IMR-90 (cell line): ENCODE results near the gene LY9. TPM values are rescaled to one million over a fixed set of nuclear protein-coding genes. Genes with fewer than 3 reads are reported as not detected.

Source experiments
- ATAC-seq: fragments of 200-7000 bp; cut with Tn5 transposase; 2 replicates; pipeline ENCODE4 v1.9.1; 2020; ENCODE audit warnings: low read depth, mild to moderate bottlenecking, moderate library complexity
- BruUV-seq: library from RNA; stranded (reverse); fragments of 400-500 nt; replicated peaks from 2 replicates; lab custom pipeline; 2021; lab: Mats Ljungman, UMichigan
- CTCF ChIA-PET: fragments of 300-600 bp; formaldehyde crosslinking; extraction: SDS; loops from one replicate; lab custom pipeline; 2021; ENCODE audit warnings: antibody characterized with exemption; lab: Yijun Ruan, JAX
- POLR2A ChIA-PET: fragments of 300-600 bp; sonication (Branson Sonifier 250); formaldehyde crosslinking; loops from one replicate; lab custom pipeline; 2022; ENCODE audit warnings: antibody characterized with exemption; ENCODE audit not compliant: unreplicated experiment; lab: Charles Lee
- DNase-seq: peaks from one replicate; pipeline ENCODE4 v3.0.0; 2013
- H2AFZ ChIP-seq: replicated peaks from 2 replicates; pipeline ENCODE3; 2013; ENCODE audit warnings: low read length, mild to moderate bottlenecking; ENCODE audit not compliant: poor library complexity
- H2AK5ac ChIP-seq: 2 replicates; pipeline ENCODE4 v1.6.1; 2013; ENCODE audit warnings: low read depth, low read length, inconsistent platforms
- H2AK9ac ChIP-seq: replicated peaks from 2 replicates; pipeline ENCODE3; 2013; ENCODE audit warnings: mild to moderate bottlenecking, low read depth, low read length, moderate library complexity; ENCODE audit not compliant: poor library complexity
- H2BK120ac ChIP-seq: 2 replicates; pipeline ENCODE4 v1.6.1; 2013; ENCODE audit warnings: low read depth, low read length, inconsistent platforms
- H2BK15ac ChIP-seq: 3 replicates; pipeline ENCODE4 v1.6.1; 2013; ENCODE audit warnings: low read depth, low read length, inconsistent platforms
- H2BK20ac ChIP-seq: 2 replicates; pipeline ENCODE4 v1.6.1; 2013; ENCODE audit warnings: low read depth, mild to moderate bottlenecking, inconsistent platforms, low read length, moderate library complexity
- H2BK5ac ChIP-seq: 2 replicates; pipeline ENCODE4 v1.6.1; 2013; ENCODE audit warnings: mild to moderate bottlenecking, low read depth, low read length, inconsistent platforms; ENCODE audit not compliant: poor library complexity, severe bottlenecking
- H3K14ac ChIP-seq: replicated peaks from 2 replicates; pipeline ENCODE4 v1.6.1; 2013; ENCODE audit warnings: low read depth, low read length, inconsistent platforms
- H3K18ac ChIP-seq: 2 replicates; pipeline ENCODE4 v1.6.1; 2013; ENCODE audit warnings: low read depth, low read length, control low read depth
- H3K23ac ChIP-seq: 2 replicates; pipeline ENCODE4 v1.6.1; 2013; ENCODE audit warnings: low read depth, low read length, inconsistent platforms
- H3K27ac ChIP-seq: 2 replicates; pipeline ENCODE4 v1.5.1; 2013; ENCODE audit warnings: mild to moderate bottlenecking, control low read depth, low read length; ENCODE audit not compliant: insufficient read depth
- H3K27me3 ChIP-seq: 2 replicates; pipeline ENCODE4 v1.6.1; 2013; ENCODE audit warnings: low read length; ENCODE audit not compliant: control insufficient read depth, insufficient read depth
- H3K36me3 ChIP-seq: 2 replicates; pipeline ENCODE4 v1.6.1; 2013; ENCODE audit warnings: low read length, mixed read lengths; ENCODE audit not compliant: control insufficient read depth, insufficient read depth
- H3K4ac ChIP-seq: 2 replicates; pipeline ENCODE4 v1.6.1; 2013; ENCODE audit warnings: low read depth, low read length, inconsistent platforms
- H3K4me1 ChIP-seq: 2 replicates; pipeline ENCODE4 v1.6.1; 2013; ENCODE audit warnings: low read length, mixed read lengths; ENCODE audit not compliant: control insufficient read depth, insufficient read depth
- H3K4me2 ChIP-seq: 2 replicates; pipeline ENCODE4 v1.6.1; 2013; ENCODE audit warnings: low read depth, mild to moderate bottlenecking, control low read depth, low read length, moderate library complexity
- H3K4me3 ChIP-seq: 2 replicates; pipeline ENCODE4 v1.5.1; 2013; ENCODE audit warnings: low read depth, mild to moderate bottlenecking, control low read depth, low read length, moderate library complexity; ENCODE audit not compliant: insufficient read depth
- H3K56ac ChIP-seq: 2 replicates; pipeline ENCODE4 v1.6.1; 2013; ENCODE audit warnings: low read length, inconsistent platforms; ENCODE audit not compliant: insufficient read depth; ENCODE audit errors: extremely low read depth
- H3K79me1 ChIP-seq, 2 experiments: 2 replicates each; pipeline ENCODE4 v1.6.1; 2013; ENCODE audit warnings: low read length in 2 of 2, inconsistent platforms in 1 of 2, low read depth in 1 of 2
- H3K9ac ChIP-seq: 2 replicates; pipeline ENCODE4 v1.6.1; 2013; ENCODE audit warnings: low read depth, low read length, control low read depth
- H3K9me1 ChIP-seq: 2 replicates; pipeline ENCODE4 v1.6.1; 2013; ENCODE audit warnings: low read length, inconsistent platforms; ENCODE audit not compliant: insufficient read depth
- H3K9me3 ChIP-seq: 2 replicates; pipeline ENCODE4 v1.6.1; 2013; ENCODE audit warnings: low read length; ENCODE audit not compliant: control insufficient read depth, insufficient read depth
- H4K20me1 ChIP-seq: 2 replicates; pipeline ENCODE4 v1.6.1; 2013; ENCODE audit warnings: low read length, inconsistent platforms; ENCODE audit not compliant: insufficient read depth
- H4K5ac ChIP-seq: 2 replicates; pipeline ENCODE4 v1.6.1; 2013; ENCODE audit warnings: mild to moderate bottlenecking, low read depth, low read length, control low read depth
- H4K8ac ChIP-seq, 2 experiments: 2 replicates each; pipeline ENCODE4 v1.6.1; 2013; ENCODE audit warnings: low read depth in 2 of 2, low read length in 2 of 2, control low read depth in 1 of 2, inconsistent platforms in 1 of 2
- H4K91ac ChIP-seq: 2 replicates; pipeline ENCODE4 v1.6.1; 2013; ENCODE audit warnings: low read depth, low read length, inconsistent platforms; ENCODE audit not compliant: insufficient read depth
- MAFK ChIP-seq: IDR thresholded peaks from 2 replicates; pipeline ENCODE4 v1.6.1; 2012; ENCODE audit warnings: low read depth, low read length, improper control_type of control experiment
- WGBS, 2 experiments: methylation state at CpG; one replicate each; pipeline versions ENCODE4 v1.1.5 to v1.1.7; 2013; ENCODE audit warnings: missing lambda C conversion rate in 2 of 2; ENCODE audit not compliant: insufficient read length in 1 of 2; ENCODE audit errors: extremely low coverage in 2 of 2; 5-methylcytosine and 5-hydroxymethylcytosine counted together
- dilution Hi-C: fragments of 300-500 bp; cut with HindIII; formaldehyde crosslinking; loops from one replicate; pipeline ENCODE4 v1.14.3; 2018; ENCODE audit warnings: low sequenced_read_pairs; ENCODE audit not compliant: unreplicated experiment
- in situ Hi-C: fragments of 300-500 bp; cut with MboI; formaldehyde crosslinking; loops from 3 replicates; pipeline ENCODE4 v1.14.3; 2019; ENCODE audit warnings: low sequenced_read_pairs, inconsistent platforms, mixed read lengths
- intact Hi-C: fragments of 100-400 bp; cut with micrococcal nuclease; formaldehyde crosslinking; loops from 2 replicates; pipeline ENCODE4 v1.10.0; 2022
- polyA plus RNA-seq, 3 experiments: library from polyadenylated mRNA; depleted of rRNA; stranded (reverse); fragments of >200 nt; gene quantifications; 2 replicates each; pipeline ENCODE4 v1.2.3, GENCODE V29; 2012; ENCODE audit warnings: low replicate concordance in 1 of 3
- total RNA-seq: library from RNA; depleted of rRNA; stranded (reverse); fragments of >200 nt; gene quantifications from 2 replicates; pipeline ENCODE4 v1.2.3, GENCODE V29; 2012
- TF ChIP-seq, protein P1 (sequence below): fragments of 150-350 bp; IDR thresholded peaks from 2 replicates; pipeline ENCODE4 v1.6.1; 2016; ENCODE audit warnings: low read depth, mild to moderate bottlenecking, low read length, moderate library complexity, borderline replicate concordance

Gene LY9
- total and polyA plus RNA-seq, 2 of the 4 experiments (the other 2 are of a cell fraction) = not detected

DNA sequence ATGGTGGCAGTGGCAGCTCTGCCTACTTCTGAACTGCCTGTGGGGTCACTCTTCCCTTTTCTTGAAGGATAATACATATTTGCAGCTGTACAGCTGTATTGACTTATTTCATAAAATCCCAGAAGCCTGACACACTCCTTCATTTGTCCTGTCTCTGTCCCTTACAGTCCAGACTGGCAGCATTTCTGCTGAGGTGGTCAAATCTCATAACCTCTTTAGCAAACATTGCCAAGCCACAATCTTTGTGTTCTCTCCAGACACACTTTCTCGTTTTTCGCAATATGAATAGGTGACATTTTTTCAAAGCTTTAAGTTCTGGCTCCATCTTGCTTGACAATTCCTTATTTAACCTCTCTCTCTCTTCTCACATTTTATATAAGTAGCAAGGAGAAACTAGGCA is 15.2 kb downstream of the LY9 start:
- dilution Hi-C loops = no loop called here
- H3K79me1 ChIP-seq = no peaks in the 10 kb centered on the region
- no peak overlapping the region for H3K14ac ChIP-seq
- TF ChIP-seq, protein P1, sequence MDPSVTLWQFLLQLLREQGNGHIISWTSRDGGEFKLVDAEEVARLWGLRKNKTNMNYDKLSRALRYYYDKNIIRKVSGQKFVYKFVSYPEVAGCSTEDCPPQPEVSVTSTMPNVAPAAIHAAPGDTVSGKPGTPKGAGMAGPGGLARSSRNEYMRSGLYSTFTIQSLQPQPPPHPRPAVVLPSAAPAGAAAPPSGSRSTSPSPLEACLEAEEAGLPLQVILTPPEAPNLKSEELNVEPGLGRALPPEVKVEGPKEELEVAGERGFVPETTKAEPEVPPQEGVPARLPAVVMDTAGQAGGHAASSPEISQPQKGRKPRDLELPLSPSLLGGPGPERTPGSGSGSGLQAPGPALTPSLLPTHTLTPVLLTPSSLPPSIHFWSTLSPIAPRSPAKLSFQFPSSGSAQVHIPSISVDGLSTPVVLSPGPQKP = no peak
- TF ChIP-seq MAFK = peak; percentile 18; the same call in 1 of the 2 replicates
- H3K4me2 ChIP-seq = no peak overlapping the region
- H2BK5ac ChIP-seq = no peak overlapping the region
- no peak overlapping the region for H3K23ac ChIP-seq
- no peak overlapping the region for H3K9ac ChIP-seq
- no peak overlapping the region for H3K4ac ChIP-seq
- no peak overlapping the region for H3K18ac ChIP-seq
- ChIA-PET CTCF (no interaction called here), POLR2A (no interaction called here)
- H2AFZ ChIP-seq = no peak overlapping the region
- BruUV-seq = no TSS peak
- H2BK120ac ChIP-seq = no peak overlapping the region
- no peak for DNase-seq
- no peak overlapping the region for H4K91ac ChIP-seq
- no peak overlapping the region for H2BK20ac ChIP-seq
- intact Hi-C loops = no loop called here
- no peaks in the 10 kb centered on the region for H4K20me1 ChIP-seq
- no CpG with 5 or more reads among the region's 2 CpGs for WGBS, 2 experiments
- H3K27me3 ChIP-seq = no peaks in the 10 kb centered on the region
- H2BK15ac ChIP-seq = no peak overlapping the region
- H4K8ac ChIP-seq = no peak overlapping the region
- no peaks in the 10 kb centered on the region for H3K9me1 ChIP-seq
- ATAC-seq = no peak
- H3K4me3 ChIP-seq = no peak overlapping the region
- 0 out of 2 replicates have a peak, but pooled peaks cover 3% of the 10 kb centered on the region for H3K9me3 ChIP-seq
- H3K36me3 ChIP-seq = no peaks in the 10 kb centered on the region
- no peaks in the 10 kb centered on the region for H3K4me1 ChIP-seq
- no peak overlapping the region for H2AK5ac ChIP-seq
- no peak overlapping the region for H4K5ac ChIP-seq
- no peak overlapping the region for H3K27ac ChIP-seq
- H2AK9ac ChIP-seq = no peak overlapping the region
- in situ Hi-C loops = no loop called here
- no peak overlapping the region for H3K56ac ChIP-seq
